Stimulated activated CD8-positive, alpha-beta memory T cell treated with anti-CD3 and anti-CD28 coated beads, Interleukin-7, amount 100 ng/mL, for 1 hour (primary cell): ENCODE data around the gene MBD3L2.
"Not testable (repeated sequence)": the region's sequence is repeated elsewhere in the genome, so short reads cannot be mapped to it uniquely, and the experiment has no call there.

Source experiments
- DNase-seq, 2 donors: peaks; one replicate each; pipeline ENCODE4 v3.0.0-alpha.2; 2020; ENCODE audit warnings: low read depth in 2 of 2

MBD3L2 gene

GRCh38 chr19:7059977-7060376 is 10.9 kb downstream of the MBD3L2 start:
- DNase-seq: not testable (repeated sequence)

GRCh38 chr19:7063339-7063738 is 14.2 kb downstream of the MBD3L2 start:
- no peak for DNase-seq

DNA sequence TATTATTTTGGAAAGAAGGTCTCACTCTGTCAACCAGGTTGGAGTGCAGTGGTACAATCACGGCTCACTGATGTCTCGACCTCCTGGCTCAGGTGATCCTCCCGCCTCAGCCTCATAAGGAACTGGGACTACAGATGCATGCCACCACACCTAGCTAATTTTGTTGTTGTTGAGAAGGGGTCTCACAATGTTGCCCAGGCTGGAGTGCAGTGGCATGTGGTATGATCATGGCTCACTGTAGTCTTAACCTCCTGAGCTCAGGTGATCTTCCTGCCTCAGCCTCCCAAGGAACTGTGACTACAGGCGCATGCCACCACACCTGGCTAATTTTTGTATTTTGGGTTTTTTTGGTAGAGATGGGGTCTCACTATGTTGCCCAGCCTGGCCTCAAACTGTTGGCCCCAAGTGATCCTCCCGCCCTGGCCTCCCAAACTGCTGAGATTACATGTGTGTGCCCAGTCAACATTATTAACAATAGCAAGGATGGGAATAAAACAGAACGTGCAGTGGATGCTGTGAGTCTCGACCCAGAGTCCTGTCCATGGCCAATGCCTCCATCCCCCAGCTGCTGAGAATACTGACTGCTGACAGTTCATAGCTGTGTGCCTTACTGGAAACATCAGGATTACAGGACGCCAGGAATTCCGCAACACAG is 14.8 kb downstream of the MBD3L2 start:
- DNase-seq: no peak

DNA sequence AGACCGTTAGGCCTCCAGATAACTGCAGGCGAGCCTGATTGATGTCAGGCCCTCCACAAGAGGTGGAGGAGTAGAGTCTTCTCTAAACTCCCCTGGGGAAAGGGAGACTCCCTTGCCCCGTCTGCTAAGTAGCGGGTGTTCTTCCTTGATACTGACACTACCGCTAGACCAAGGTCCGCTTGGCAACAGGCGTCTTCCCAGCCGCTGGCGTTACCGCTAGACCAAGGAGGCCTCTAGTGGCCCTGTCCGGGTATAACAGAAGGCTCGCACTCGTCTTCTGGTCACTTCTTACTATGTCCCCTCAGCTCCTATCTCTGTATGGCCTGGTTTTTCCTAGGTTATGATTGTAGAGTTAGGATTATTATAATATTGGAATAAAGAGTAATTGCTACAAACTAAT is 18.0 kb downstream of the MBD3L2 start:
- DNase-seq: not testable (repeated sequence)

GRCh38 chr19:7067716-7068115 is 18.6 kb downstream of the MBD3L2 start:
- no peak for DNase-seq

DNA sequence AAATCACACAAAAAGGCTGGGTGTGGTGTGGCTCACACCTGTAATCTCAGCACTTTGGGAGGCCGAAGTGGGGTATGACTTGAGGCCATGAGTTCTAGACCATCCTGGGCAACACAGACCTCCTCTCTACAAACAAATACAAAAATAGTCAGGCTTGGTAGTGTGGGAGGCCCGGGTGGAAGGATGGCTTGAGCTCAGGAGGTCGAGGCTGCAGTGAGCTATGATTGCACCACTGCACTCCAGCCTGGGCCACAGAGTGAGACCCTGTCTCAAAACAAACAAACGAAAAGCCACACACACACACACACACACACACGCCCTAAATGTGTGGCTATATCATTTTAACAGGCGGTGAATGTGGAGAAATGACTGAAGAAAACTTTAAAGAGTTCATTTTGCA is 19.5 kb downstream of the MBD3L2 start:
- DNase-seq: no peak

GRCh38 chr19:7069042-7069903 is 20.2 kb downstream of the MBD3L2 start, which contains the start of gene ZNF557:
Gene ZNF557 (plus strand): TSS chr19:7069703. CDS start chr19:7075075, 5,372 bp downstream.
- peak; percentile 96 to 99 for DNase-seq

- DNase-seq: no peak
These were observed 20.7 kb downstream of the MBD3L2 start for GRCh38 chr19:7069904-7070226.

DNA sequence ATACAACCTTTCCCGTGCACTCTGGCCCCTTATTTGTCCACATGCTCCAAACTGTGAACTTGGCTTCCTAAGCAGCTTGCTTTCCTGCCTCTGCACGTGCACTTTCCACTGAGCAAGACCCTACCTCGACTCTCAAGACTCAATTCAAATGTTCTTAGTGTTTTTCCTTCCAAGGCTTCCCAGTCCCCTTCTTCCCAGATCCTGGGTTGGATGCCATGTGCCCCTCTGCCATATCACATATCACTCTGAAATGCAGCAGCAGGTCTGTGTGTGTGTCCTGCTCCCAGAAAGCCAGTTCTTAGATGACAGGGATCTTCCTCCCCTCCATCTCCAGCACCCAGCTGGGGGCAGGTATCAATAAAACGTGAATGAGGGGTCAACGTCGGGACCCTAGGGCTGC is 23.4 kb downstream of the MBD3L2 start:
- DNase-seq: no peak

- DNase-seq: no peak
These were observed 25.7 kb downstream of the MBD3L2 start for GRCh38 chr19:7074705-7075282.

GRCh38 chr19:7076151-7076550 is 27.0 kb downstream of the MBD3L2 start:
- DNase-seq: no peak

DNA sequence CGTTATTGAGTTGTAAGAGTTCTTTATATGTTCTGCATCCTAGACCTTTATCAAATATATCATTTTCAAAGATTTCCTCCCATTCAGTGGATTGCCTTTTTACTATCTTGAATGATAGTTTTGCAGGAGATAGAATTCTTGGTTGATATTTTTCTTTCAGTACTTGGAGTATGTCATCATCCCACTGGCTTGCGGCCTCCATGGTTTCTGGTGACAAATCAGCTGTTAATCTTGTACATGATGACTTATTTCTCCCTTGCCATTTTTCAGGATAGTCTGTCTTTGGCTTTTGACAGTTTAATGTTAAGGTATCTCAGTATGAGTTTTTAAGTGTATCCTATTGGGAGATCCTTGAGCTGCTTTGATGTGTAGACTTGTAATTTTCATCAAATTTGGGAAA is 28.9 kb downstream of the MBD3L2 start:
- no peak for DNase-seq

DNA sequence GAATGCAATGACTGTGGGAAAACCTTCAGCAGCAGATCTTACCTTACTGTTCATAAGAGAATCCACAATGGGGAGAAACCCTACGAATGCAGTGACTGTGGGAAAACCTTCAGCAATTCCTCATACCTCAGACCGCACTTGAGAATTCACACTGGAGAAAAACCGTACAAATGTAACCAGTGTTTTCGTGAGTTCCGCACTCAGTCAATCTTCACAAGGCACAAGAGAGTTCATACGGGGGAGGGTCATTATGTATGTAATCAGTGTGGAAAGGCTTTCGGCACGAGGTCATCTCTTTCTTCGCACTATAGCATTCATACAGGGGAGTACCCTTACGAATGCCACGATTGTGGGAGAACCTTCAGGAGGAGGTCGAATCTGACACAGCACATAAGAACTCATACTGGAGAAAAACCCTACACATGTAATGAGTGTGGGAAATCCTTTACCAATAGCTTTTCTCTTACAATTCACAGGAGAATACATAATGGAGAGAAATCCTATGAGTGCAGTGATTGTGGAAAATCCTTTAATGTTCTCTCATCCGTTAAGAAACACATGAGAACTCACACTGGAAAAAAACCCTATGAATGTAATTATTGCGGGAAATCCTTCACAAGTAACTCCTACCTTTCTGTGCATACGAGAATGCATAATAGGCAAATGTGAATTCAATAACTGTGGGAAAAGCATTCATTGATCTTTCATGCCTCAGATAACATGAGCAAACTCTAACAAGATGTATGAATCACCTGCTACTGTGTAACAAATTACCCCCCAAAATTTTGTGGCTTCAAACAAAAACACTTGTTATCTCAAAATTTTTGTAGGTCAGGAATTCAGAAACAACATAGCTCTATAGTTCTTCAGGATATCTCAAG is 34.2 kb downstream of the MBD3L2 start:
- no peak for DNase-seq

DNA sequence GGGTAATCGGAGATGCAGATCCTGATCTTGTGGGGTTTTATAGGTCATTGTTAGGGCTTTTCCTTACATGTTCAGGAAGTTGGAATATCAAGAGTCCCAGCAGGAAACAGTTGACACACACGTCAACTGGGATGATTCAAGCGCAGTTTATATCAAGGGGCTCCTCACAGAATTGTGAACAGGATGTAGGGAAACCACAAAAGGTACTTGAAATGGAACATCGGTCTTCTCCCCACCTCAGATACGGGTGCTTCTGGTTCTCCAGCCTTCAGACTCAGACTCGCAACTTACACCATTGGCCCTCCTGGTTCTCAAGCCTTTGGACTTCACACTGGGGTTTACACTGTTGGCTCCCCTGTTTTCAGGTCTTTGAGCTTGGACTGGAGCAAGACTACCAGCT is 39.9 kb downstream of the MBD3L2 start:
- no peak for DNase-seq

DNA sequence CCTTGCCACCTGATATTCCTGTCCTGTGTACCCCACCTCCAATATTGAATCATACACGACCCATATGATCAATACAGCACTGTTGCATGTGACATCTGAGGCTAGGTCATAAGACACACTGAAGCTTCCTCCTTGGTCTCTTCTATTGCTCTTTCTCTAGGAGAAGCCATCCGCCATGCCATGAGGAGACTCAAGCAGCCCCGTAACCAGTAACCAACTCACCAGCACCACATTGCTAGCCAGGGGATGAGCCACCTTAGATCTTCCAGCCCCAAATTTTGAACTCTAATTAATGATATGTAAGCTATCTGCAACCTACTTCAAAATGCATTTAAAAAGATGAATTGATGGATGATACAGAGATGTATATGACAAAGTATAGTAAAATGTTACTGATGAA is 49.0 kb downstream of the MBD3L2 start:
- no peak for DNase-seq

DNA sequence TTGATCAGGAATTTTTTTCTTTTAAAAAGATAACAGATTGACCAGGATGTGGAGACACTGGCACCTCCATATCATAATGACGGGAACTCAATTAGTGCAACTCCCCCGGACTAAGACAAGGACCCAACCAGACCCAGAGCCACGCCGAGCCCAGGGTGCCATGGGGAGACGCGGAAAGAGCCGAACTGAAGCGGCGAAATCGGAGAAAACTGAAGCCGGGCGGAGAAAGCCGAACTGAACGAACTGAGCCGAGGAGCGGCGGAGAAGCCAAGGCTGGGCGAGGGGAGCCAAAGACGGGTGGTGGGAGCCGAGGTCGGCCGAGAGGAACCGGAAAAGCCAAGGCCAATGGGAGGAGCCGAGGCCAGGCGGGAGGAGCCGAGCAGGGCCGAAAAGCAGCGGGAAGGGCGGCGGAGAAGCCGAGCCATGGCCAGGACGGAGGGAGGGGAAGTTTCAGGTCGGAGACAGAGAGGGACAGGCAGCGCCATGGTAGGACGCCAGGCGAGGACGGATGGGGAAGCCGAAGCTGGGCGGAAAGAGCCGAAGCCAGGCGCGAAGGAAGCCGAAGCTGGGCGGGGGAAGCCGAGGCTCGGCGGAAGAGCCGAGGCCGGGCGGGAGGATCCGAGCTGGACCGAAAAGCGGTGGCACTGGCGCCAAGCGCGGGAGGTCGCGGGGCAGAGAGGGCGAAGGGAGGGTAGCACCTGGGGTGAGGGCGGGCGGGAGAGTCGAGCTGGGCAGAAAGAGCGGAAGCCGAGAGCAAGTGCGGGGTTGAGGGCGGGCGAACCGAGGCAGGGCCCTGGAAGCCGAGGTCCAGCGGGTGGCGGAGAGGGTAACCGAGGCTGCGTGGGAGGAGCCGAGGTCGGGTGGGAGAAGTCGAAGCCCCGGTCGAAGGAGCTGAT is 49.8 kb downstream of the MBD3L2 start:
- DNase-seq: peak; percentile 74 to 79

DNA sequence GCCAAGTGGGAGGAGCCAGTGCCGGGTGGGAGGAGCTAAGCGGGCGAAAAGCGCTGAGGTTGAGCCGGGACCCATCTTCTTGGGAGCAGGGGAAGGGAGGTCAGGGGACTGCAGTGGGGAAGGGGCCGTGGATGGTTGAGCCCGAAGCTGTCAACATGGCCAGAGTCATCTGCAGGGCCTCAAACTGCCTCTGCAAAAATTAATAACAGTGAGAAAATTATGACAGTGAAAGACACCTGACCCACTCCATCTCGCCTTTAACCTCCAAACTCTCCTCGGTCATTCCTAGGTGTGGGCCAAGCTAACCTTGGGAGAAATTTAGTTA is 50.4 kb downstream of the MBD3L2 start:
- no peak for DNase-seq
